Adipocyte (in vitro differentiated cells): ENCODE data around the gene NPY4R2.
"Not testable (repeated sequence)": the region's sequence is repeated elsewhere in the genome, so short reads cannot be mapped to it uniquely, and the experiment has no call there.

Source experiments
- DNase-seq: peaks from one replicate; pipeline ENCODE4 v3.0.0-alpha.2; 2015; ENCODE audit warnings: low read depth
- H3K27me3 ChIP-seq: replicated peaks from 2 replicates; pipeline ENCODE4 v1.7.0; 2013; ENCODE audit warnings: mild to moderate bottlenecking, low read length, moderate library complexity; ENCODE audit not compliant: control insufficient read depth, insufficient read depth
- H3K36me3 ChIP-seq: 2 replicates; pipeline ENCODE4 v1.7.0; 2013; ENCODE audit warnings: low read length, mild to moderate bottlenecking, moderate library complexity; ENCODE audit not compliant: control insufficient read depth, insufficient read depth, severe bottlenecking
- H3K4me1 ChIP-seq: 2 replicates; pipeline ENCODE4 v1.7.0; 2013; ENCODE audit warnings: mild to moderate bottlenecking, low read length, moderate library complexity; ENCODE audit not compliant: control insufficient read depth, insufficient read depth
- H3K4me3 ChIP-seq: 2 replicates; pipeline ENCODE4 v1.7.0; 2013; ENCODE audit warnings: mild to moderate bottlenecking, low read length, moderate library complexity
- H3K9ac ChIP-seq: 2 replicates; pipeline ENCODE4 v1.7.0; 2013; ENCODE audit warnings: mild to moderate bottlenecking, low read length, moderate library complexity
- H3K9me3 ChIP-seq: 2 replicates; pipeline ENCODE4 v1.7.0; 2013; ENCODE audit warnings: mild to moderate bottlenecking, low read length, moderate library complexity; ENCODE audit not compliant: control insufficient read depth

The NPY4R2 gene

GRCh38 chr10:47909333-47909732 lies 9.1 kb upstream of the NPY4R2 start:
- not testable (repeated sequence) for H3K36me3 ChIP-seq, H3K9me3 ChIP-seq, H3K9ac ChIP-seq, DNase-seq, H3K27me3 ChIP-seq, H3K4me1 ChIP-seq, H3K4me3 ChIP-seq

GRCh38 chr10:47910486-47910885 lies 8.0 kb upstream of the NPY4R2 start:
- not testable (repeated sequence) for DNase-seq, H3K4me1 ChIP-seq, H3K27me3 ChIP-seq, H3K36me3 ChIP-seq, H3K9me3 ChIP-seq, H3K4me3 ChIP-seq, H3K9ac ChIP-seq

GRCh38 chr10:47914052-47914451 lies 4.4 kb upstream of the NPY4R2 start:
- not testable (repeated sequence) for H3K9me3 ChIP-seq, DNase-seq, H3K4me1 ChIP-seq

GRCh38 chr10:47915849-47916548 lies 2.5 kb upstream of the NPY4R2 start:
- H3K9ac ChIP-seq, H3K4me1 ChIP-seq, H3K27me3 ChIP-seq, H3K4me3 ChIP-seq, H3K36me3 ChIP-seq, DNase-seq, H3K9me3 ChIP-seq: not testable (repeated sequence)

More at GRCh38 chr10:47914052-47914451, 4.4 kb upstream of the NPY4R2 start:
- not testable (repeated sequence) for H3K27me3 ChIP-seq, H3K4me3 ChIP-seq, H3K36me3 ChIP-seq, H3K9ac ChIP-seq

- not testable (repeated sequence) for H3K9me3 ChIP-seq, H3K4me3 ChIP-seq, H3K4me1 ChIP-seq
Measured at GRCh38 chr10:47920610-47921009, 2.1 kb downstream of the NPY4R2 start.

GRCh38 chr10:47922503-47922902 lies 4.0 kb downstream of the NPY4R2 start:
- H3K9me3 ChIP-seq, H3K4me3 ChIP-seq, H3K4me1 ChIP-seq, H3K9ac ChIP-seq, DNase-seq, H3K36me3 ChIP-seq, H3K27me3 ChIP-seq: not testable (repeated sequence)

More at GRCh38 chr10:47920610-47921009, 2.1 kb downstream of the NPY4R2 start:
- not testable (repeated sequence) for H3K27me3 ChIP-seq, H3K36me3 ChIP-seq, DNase-seq, H3K9ac ChIP-seq

GRCh38 chr10:47924628-47925027 lies 6.2 kb downstream of the NPY4R2 start:
- not testable (repeated sequence) for H3K4me3 ChIP-seq, H3K27me3 ChIP-seq, H3K9me3 ChIP-seq, H3K4me1 ChIP-seq, DNase-seq, H3K36me3 ChIP-seq, H3K9ac ChIP-seq

GRCh38 chr10:47927147-47927916 lies 8.9 kb downstream of the NPY4R2 start:
- H3K27me3 ChIP-seq, H3K4me3 ChIP-seq, H3K36me3 ChIP-seq, H3K4me1 ChIP-seq, DNase-seq, H3K9me3 ChIP-seq, H3K9ac ChIP-seq: not testable (repeated sequence)

- not testable (repeated sequence) for H3K4me1 ChIP-seq, DNase-seq, H3K4me3 ChIP-seq, H3K9ac ChIP-seq, H3K27me3 ChIP-seq, H3K36me3 ChIP-seq, H3K9me3 ChIP-seq
Measured at GRCh38 chr10:47928225-47928624, 9.8 kb downstream of the NPY4R2 start.

GRCh38 chr10:47932824-47933223 lies 14.4 kb downstream of the NPY4R2 start:
- H3K27me3 ChIP-seq, H3K36me3 ChIP-seq, H3K4me3 ChIP-seq, H3K9ac ChIP-seq, DNase-seq, H3K4me1 ChIP-seq, H3K9me3 ChIP-seq: not testable (repeated sequence)

GRCh38 chr10:47933462-47933861 lies 15.0 kb downstream of the NPY4R2 start:
- not testable (repeated sequence) for H3K9ac ChIP-seq, H3K9me3 ChIP-seq, DNase-seq, H3K4me1 ChIP-seq, H3K27me3 ChIP-seq, H3K36me3 ChIP-seq, H3K4me3 ChIP-seq
